NCI-H1105 (cell line): Measurements from ENCODE around the gene SRRM1.
"Not testable (repeated sequence)": the region's sequence is repeated elsewhere in the genome, so short reads cannot be mapped to it uniquely, and the experiment has no call there.

ENCODE experiments used
- DNase-seq: peaks from one replicate; lab custom pipeline; 2025; lab: John Stamatoyannopoulos, UW

Gene SRRM1

DNA sequence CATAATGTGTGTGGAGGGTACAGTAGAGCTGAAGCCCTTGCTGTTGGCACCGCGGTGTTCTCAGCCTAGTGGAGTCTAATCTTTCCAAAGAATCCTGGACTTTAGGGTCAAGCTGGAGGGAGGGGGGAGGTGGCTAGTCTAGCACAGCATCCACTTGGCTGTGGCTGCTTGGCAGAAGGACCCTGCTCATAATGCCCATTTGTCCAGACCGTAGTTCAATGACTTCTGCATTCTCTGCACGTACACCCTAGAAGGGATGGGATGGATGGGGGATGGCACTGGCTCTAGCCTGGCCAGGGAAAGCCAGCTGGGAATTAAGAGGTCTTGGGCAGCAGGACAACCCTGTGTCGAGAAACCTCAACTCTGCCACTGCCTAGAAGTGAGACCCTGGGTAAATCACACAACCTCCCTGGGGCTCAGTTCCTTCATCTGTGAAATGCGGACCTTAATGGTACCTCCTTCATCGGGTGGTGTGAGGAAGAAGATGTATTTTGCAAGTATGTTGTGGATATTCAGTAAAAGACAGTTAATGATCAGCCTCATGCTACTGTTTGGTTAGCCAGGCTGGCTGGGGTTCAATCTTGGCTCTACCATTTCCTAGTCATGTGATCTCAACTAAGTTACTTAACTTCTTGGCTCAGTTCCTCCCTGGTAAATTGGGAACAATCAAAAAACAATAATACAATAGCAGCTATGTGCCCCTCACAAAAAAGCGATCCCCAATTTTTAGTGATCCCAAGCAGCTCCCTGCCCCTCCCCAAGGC lies 75.0 kb downstream of the SRRM1 start:
- DNase-seq = no peak

DNA sequence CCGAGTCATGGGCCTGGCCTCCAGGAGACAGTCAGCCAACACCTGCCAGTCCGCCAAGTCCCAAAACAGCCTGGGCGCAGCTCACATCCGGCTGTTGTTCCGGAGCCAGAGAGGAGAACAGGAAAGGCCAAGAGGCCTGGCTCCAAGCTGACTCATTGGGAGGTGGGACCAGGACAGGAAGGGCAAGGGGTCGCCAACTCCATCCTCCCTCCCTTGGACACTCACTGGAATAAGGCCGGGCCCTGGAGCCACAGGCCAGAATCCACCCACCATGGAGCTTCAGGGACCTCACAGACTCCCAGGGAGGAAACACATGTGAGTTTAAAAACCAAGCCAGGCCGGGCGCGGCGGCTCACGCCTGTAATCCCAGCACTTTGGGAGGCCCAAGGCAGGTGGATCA lies 77.0 kb downstream of the SRRM1 start:
- no peak for DNase-seq

DNA sequence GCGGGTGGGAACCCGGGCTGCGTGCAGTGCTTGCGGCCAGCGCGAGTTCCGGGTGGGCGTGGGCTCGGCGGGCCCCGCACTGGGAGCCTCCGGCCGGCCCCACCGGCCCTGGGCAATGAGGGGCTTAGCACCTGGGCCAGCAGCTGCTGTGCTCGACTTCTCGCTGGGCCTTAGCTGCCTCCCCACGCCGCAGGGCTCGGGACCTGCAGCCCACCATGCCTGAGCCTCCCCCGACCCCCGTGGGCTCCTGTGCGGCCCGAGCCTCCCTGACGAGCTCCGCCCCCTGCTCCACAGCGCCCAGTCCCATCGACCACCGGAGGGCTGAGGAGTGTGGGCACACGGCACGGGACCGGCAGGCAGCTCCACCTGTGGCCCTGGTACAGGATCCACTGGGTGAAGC lies 78.4 kb downstream of the SRRM1 start:
- no peak for DNase-seq

DNA sequence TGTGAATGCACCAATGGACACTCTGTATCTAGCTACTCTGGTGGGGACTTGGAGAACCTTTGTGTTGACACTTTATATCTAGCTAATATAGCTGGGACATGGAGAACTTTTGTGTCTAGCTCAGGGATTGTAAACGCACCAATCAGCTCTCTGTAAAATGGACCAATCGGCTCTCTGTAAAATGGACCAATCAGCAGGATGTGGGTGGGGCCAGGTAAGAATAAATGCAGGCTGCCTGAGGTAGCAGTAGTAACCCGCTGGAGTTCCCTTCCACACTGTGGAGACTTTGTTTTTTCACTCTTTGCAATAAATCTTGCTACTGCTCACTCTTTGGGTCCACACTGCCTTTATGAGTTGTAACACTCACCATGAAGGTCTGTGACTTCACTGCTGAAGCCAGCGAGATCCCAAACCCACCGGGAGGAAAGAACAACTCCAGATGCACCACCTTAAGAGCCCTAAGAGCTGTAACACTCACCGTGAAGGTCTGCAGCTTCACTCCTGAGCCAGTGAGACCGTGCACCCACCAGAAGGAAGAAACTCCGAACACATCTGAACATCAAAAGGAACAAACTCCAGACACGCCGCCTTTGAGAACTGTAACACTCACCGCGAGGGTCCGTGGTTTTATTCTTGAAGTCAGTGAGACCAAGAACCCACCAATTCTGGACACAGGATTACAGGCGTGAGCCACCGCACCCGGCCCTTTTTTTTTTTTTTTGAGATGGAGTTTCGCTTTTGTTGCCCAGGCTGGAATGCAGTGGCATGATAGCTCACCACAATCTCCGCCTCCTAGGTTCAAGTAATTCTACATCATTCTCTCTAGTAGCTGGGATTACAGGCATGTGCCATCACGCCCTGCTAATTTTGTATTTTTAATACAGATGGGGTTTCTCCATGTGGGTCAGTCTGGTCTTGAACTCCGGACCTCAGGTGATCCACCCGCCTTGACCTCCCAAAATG lies 79.3 kb downstream of the SRRM1 start:
- DNase-seq = not testable (repeated sequence)
